Mesodermal cell (in vitro differentiated cells): ENCODE results near the gene SNX22. TPM values are rescaled to one million over a fixed set of nuclear protein-coding genes. Genes with fewer than 3 reads are reported as not detected.
"Not testable (repeated sequence)": the region's sequence is repeated elsewhere in the genome, so short reads cannot be mapped to it uniquely, and the experiment has no call there.

ENCODE experiments used
- H3K27ac ChIP-seq: 2 replicates; pipeline ENCODE4 v1.7.0; 2013; ENCODE audit warnings: mild to moderate bottlenecking, low read depth, low read length, moderate library complexity; ENCODE audit not compliant: severe bottlenecking
- H3K36me3 ChIP-seq: 2 replicates; pipeline ENCODE4 v1.7.1; 2013; ENCODE audit warnings: mild to moderate bottlenecking, low read length, moderate library complexity; ENCODE audit not compliant: control insufficient read depth, insufficient read depth
- H3K4me1 ChIP-seq: one replicate; pipeline ENCODE4 v1.7.1; 2013; ENCODE audit warnings: mild to moderate bottlenecking, low read length; ENCODE audit not compliant: insufficient read depth, control insufficient read depth, poor library complexity, severe bottlenecking
- H3K4me3 ChIP-seq: 2 replicates; pipeline ENCODE4 v1.7.0; 2013; ENCODE audit warnings: low read length, control low read depth, mild to moderate bottlenecking; ENCODE audit not compliant: insufficient read depth, poor library complexity, severe bottlenecking; ENCODE audit errors: extremely low read depth
- H3K9me3 ChIP-seq: 2 replicates; pipeline ENCODE4 v1.7.1; 2013; ENCODE audit warnings: mild to moderate bottlenecking, low read length, moderate library complexity; ENCODE audit not compliant: control insufficient read depth
- WGBS, 2 experiments: methylation state at CpG; one replicate each; pipeline ENCODE4 v1.1.5; 2013; ENCODE audit warnings: missing lambda C conversion rate in 2 of 2; ENCODE audit not compliant: insufficient coverage in 2 of 2; 5-methylcytosine and 5-hydroxymethylcytosine counted together
- polyA plus RNA-seq, 2 experiments: library from polyadenylated mRNA; stranded (reverse); fragments of 50-300 nt; gene quantifications; one replicate each; pipeline ENCODE4 v1.2.3, GENCODE V29; 2013

SNX22 gene
- not detected for polyA plus RNA-seq (2013, experiment 1 of 2)
- 0.15 TPM for polyA plus RNA-seq (2013, experiment 2 of 2)

DNA sequence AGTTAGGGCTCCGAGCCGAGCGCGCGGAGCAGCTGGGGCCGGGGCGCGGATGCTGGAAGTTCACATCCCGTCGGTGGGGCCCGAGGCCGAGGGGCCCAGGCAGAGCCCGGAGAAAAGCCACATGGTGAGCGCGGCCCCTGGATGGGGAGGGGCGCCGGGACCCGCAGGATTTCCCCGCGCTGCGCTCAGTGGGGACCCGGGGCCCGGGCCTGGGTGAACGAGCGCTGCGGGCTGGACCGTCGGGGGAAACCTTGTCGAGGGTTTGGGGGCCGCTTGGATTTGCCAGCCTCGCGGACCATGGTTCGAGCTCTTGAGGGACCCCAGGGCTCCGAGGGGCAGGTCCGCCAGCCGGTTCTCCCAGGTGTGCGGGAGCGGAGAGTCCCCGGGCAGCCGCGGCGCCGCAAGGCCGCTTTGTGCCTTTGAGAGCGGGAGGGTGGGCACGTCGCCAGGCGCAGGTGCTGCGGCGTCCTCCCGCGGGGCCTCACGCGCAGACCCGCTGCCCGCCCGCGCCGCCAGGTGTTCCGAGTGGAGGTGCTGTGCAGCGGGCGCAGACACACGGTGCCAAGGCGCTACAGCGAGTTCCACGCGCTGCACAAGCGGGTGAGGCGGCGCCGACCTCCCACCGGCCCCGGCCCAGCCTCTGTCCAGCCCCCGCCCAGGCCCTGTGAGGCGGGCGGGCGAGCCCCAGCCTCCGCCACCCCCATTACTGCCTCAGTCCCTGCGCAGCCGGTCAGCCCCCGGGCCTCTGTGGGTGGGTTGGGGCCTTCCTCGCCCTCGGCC is at the start of gene SNX22:
TSS of gene SNX22 (plus strand) at position 5 of the 780 bp plus-strand sequence. CDS start at position 50, 45 bp downstream.
- Histone ChIP-seq H3K4me1 (peaks cover 9% of the 10 kb centered on the region), H3K27ac (no peak within 1 kb of the TSS), H3K4me3 (peak within 1 kb of the TSS; percentile 48), H3K36me3 (peaks cover 21% of the 10 kb centered on the region), H3K9me3 (no peaks in the 10 kb centered on the region)
- WGBS, 2 experiments, result 1 to 2% methylated on average over 69 to 75 of the region's 83 CpGs

DNA sequence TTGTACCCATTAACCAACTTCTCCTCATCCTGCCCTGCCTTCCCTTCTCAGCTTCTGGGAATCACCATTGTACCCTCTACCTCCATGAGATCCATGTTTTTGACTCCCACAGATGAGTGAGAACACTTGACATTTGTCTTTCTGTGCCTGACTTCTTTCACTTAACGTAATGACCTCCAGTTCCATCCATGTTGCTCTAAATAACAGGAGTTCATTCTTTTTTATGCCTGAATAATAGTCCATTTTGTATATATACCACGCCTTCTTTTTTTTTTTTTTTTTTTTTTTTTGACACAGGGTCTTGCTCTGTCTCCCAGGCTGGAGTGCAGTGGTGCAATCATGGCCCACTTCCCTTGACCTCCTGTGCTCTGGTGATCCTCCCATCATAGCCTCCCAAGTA is 49.0 kb upstream of the SNX22 start:
- H3K4me3 ChIP-seq, result no peak overlapping the region
- no peaks in the 10 kb centered on the region for H3K4me1 ChIP-seq
- H3K9me3 ChIP-seq, result no peaks in the 10 kb centered on the region
- no CpG with 5 or more reads among the region's 2 CpGs for WGBS, 2 experiments
- H3K36me3 ChIP-seq, result peaks cover 5% of the 10 kb centered on the region
- H3K27ac ChIP-seq, result no peak overlapping the region

DNA sequence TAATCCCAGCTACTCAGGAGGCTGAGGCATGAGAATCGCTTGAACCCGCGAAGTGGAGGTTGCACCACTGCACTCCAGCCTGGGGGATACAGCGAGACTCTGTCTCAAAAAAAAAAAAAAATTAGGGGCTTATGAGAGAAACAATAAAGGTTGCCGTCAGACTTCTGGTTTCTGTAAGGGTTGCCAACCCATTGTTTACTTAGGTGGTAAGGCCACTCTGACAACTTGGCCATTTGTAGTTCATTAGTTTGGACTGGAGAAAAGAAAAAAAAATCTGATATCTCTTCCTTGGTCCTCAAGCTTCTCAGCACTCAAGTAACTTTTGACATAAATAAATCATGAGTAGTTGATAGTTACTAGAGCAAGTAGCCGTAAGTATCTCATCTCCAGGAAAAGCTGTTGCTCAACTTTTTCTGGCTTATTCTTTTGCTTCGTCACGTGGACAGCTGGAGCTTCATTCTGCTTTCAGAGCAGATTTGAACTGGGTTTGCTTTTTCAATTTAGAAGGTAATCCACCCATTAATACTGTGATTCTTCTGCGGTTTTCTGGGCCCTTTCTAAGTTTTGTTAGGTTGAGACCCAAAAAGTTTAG is 46.3 kb upstream of the SNX22 start:
- WGBS, 2 experiments, result 91 to 96% methylated on average over 8 of the region's 9 CpGs
- Histone ChIP-seq H3K4me3 (no peak overlapping the region), H3K9me3 (no peaks in the 10 kb centered on the region)

DNA sequence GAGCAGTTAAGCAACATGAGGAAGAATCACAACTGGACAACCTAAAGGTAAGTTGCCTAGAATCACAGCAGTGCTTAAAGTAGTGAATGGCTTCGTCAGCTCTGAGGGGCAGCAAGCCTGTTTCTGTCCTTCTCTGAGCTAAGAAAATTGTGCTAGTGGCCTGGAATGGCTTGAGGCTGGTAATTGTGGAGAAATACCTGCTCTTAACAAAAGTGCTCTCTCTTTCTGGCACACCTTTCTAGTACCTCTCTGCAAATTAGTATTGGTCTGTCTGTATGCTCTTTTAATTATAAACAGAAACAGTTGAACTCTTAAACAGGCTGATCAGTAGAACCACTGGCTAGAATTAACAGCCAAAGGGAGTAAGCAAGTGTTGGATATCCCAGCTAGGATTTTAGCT is 44.2 kb upstream of the SNX22 start:
- no peak overlapping the region for H3K27ac ChIP-seq
- peaks cover 6% of the 10 kb centered on the region for H3K36me3 ChIP-seq
- WGBS, 2 experiments, result no CpG with 5 or more reads among the region's 1 CpG
- no peak overlapping the region for H3K4me3 ChIP-seq
- no peaks in the 10 kb centered on the region for H3K9me3 ChIP-seq
- H3K4me1 ChIP-seq, result no peaks in the 10 kb centered on the region

More for the DNA sequence above, 46.3 kb upstream of the SNX22 start:
- no peak overlapping the region for H3K27ac ChIP-seq
- no peaks in the 10 kb centered on the region for H3K4me1 ChIP-seq
- peaks cover 5% of the 10 kb centered on the region for H3K36me3 ChIP-seq

DNA sequence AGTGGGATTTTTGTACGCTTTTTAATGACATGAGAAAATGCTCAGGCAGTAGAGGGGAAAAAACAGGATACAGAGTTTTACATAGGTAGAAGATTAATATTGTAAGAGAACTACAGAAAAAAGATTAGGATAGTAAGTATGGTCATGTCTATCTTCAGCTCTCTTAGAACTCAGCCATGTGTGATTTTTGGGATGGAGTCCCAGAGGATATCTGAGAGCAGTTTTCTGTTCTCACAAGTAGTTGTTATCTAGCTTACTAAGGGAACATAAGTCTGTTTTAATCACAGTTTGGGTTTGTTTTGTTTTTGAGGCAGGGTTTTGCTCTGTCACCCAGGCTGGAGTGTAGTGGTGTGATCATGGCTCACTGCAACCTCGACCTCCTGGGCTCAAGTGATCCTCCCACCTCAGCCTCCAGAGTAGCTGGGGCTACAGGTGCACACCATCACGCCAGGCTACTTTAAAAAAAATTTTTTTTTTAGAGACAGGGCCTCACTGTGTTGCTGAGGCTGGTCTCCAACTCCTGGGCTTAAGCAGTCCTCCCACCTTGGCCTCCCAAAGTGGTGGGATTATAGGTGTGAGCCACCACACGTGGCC is 41.3 kb upstream of the SNX22 start:
- WGBS, 2 experiments, result 93 to 100% methylated on average over 1 to 3 of the region's 4 CpGs
- not testable (repeated sequence) for H3K9me3 ChIP-seq, H3K4me1 ChIP-seq, H3K4me3 ChIP-seq, H3K27ac ChIP-seq
- H3K36me3 ChIP-seq, result peaks cover 27% of the 10 kb centered on the region

DNA sequence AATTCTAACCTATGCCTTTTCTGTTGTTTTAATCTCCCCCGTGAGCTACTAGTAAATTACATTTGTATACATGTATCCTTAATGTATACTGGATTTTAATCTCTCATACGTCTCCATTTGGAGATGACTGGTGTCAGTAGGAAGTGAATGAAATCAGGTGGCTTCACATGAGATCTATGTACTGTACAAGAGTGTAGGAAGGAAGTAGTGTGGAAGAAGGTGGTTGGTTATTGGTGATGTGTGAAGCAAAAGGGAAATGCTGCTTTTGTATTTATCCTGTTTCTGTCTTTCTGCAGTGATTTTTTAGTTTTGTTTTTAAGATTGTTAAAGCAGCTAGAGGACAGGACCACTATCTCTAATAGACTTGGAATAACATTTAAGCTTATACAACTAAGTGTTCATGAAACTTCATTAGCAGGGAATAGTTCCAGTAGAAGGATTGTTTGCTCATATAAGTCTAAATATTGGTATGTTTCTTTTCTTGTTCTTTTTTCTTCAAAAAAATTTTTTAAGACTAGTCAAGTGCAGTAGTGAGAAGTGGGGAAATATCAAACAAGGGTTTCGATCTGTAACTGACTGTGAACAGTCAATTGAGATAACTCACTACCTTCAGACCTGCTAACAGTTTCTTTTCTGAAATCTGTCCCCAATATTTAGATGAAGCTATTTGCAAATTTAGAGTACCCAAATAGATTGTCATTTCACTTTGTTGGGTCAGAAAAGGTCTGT is 40.4 kb upstream of the SNX22 start:
- H3K27ac ChIP-seq, result no peak overlapping the region
- no peak overlapping the region for H3K4me3 ChIP-seq
- peaks cover 28% of the 10 kb centered on the region for H3K36me3 ChIP-seq
- H3K9me3 ChIP-seq, result no peaks in the 10 kb centered on the region
- 60 to 100% methylated on average over 1 of the region's 3 CpGs for WGBS, 2 experiments
- H3K4me1 ChIP-seq, result no peaks in the 10 kb centered on the region

DNA sequence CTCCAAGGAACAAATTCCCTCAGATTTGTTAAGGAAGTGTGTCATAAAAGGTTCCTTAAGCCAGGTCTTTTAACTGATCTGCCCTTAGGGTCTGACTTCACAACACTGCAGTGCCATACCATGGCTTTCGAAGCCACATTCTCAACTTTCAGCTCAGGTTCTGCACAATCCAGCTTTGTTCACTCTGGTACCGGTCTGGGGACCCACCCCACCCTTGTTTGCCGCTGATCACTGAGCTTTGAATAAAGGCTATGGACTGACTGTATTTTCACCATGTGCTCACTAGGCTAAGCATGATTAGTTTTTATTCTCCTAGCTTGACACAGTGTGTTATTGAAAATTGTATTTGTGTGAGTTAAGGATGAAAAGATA is 39.9 kb upstream of the SNX22 start:
- WGBS, 2 experiments, result 82 to 86% methylated on average over 1 to 2 of the region's 3 CpGs
- no peak overlapping the region for H3K4me3 ChIP-seq
- H3K9me3 ChIP-seq, result no peaks in the 10 kb centered on the region
- H3K27ac ChIP-seq, result no peak overlapping the region
- peaks cover 33% of the 10 kb centered on the region for H3K36me3 ChIP-seq
- no peaks in the 10 kb centered on the region for H3K4me1 ChIP-seq

DNA sequence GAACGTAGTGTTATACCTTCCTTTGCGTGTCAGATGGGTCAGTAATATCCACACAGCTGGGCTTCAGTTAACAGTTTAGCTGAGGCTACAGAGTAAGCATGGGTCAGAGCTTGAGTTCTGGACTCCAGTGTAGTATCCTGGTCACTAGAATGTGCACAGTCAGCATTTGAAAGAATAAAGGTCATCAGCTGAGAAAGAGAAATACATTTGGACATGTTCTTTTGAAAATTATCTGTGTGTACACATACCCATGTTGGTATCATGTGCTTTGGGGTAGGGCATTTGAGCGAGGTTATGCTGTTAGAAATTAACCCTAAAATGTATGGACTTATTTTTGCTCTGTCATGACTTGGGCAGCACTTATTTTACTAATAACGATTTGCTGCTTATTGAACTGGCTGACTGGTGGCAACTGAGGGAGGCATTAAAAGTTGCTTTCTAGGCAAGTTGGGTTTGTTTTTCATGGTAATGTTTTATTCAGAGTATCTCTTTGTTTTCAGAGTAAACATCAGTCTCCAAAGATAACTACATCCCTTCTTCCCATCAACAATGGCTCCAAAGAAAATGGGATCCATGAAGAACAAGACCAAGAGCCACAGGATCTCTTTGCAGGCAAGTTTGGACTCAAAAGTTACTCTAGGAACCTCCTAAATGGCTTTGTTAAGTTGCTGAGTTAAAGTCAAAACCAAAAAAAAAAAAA is 39.3 kb upstream of the SNX22 start:
- H3K9me3 ChIP-seq, result no peaks in the 10 kb centered on the region
- WGBS, 2 experiments, result 87 to 88% methylated on average over 3 of the region's 4 CpGs
- no peaks in the 10 kb centered on the region for H3K4me1 ChIP-seq
- H3K36me3 ChIP-seq, result peaks cover 39% of the 10 kb centered on the region
- H3K27ac ChIP-seq, result no peak overlapping the region
- no peak overlapping the region for H3K4me3 ChIP-seq

DNA sequence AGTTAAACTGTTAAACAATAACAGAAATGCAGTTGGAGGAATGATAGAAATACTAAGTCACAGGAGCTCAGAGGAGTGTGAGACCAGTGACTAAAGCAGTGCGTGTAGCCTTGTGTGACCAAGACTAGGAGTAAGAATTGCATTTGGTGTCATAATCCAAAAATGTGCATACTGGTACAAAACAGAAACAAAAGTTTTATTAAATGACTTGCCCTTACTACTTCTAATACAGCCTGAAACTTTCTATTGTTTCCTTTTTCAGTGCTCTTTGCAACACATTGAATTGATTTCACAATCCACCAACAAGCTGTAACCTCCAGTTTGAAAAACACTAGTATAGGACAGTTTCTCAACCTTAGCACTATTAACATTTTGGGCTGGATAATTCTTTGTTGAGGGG is 38.6 kb upstream of the SNX22 start:
- WGBS, 2 experiments, result 100% methylated on average over 1 of the region's 1 CpG; no CpG with 5 or more reads in 1 of the 2 experiments
- no peaks in the 10 kb centered on the region for H3K4me1 ChIP-seq
- no peak overlapping the region for H3K27ac ChIP-seq
- peaks cover 46% of the 10 kb centered on the region for H3K36me3 ChIP-seq
- no peaks in the 10 kb centered on the region for H3K9me3 ChIP-seq
- no peak overlapping the region for H3K4me3 ChIP-seq
